Measurements from ENCODE around the gene SYT11.
A peak's percentile ranks its signal among the peaks of the same experiment; 100 is the strongest.

The SYT11 gene

DNA sequence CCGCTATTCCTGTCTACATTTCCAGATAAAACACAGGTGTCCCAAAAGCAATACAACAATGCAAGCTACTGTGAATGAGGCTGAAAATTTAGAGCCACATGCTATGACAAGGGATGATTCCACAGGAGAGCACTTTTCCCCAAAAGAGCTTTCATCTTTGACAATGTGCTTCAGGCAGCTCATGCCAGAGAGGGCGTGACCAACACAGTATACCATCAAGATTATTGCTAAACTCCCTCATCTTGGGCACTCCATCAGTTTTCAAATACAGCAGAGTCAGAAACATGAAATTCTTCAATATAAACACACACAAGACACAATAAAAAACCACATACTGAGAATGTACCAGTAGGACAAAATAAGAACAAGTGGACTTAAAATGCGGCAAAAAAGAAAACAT lies 9.0 kb upstream of the SYT11 start:
- no peak for DNase-seq
- Mint-ChIP-seq H3K4me1 (peaks cover 26 to 61% of the 10 kb centered on the region in 2 donors), H3K4me3 (no peak overlapping the region), H3K27me3 (no peaks in the 10 kb centered on the region), H3K27ac (peak overlapping the region; percentile 26), H3K9me3 (no peaks in the 10 kb centered on the region), H3K36me3 (peaks cover 46 to 53% of the 10 kb centered on the region in 2 donors)
- ATAC-seq (replicated peaks): no peak

- DNase-seq (no peak), ATAC-seq (replicated peaks) (no peak)
- Mint-ChIP-seq H3K4me3 (peak overlapping the region; percentile 98 to 100), H3K27me3 (peaks cover 0 to 5% of the 10 kb centered on the region in 2 donors), H3K27ac (peak overlapping the region; percentile 100), H3K9me3 (no peaks in the 10 kb centered on the region), H3K36me3 (peaks cover 24 to 28% of the 10 kb centered on the region in 2 donors), H3K4me1 (peaks cover 31 to 69% of the 10 kb centered on the region in 2 donors)
Measured at GRCh38 chr1:155856257-155856974, 3.0 kb upstream of the SYT11 start.

DNA sequence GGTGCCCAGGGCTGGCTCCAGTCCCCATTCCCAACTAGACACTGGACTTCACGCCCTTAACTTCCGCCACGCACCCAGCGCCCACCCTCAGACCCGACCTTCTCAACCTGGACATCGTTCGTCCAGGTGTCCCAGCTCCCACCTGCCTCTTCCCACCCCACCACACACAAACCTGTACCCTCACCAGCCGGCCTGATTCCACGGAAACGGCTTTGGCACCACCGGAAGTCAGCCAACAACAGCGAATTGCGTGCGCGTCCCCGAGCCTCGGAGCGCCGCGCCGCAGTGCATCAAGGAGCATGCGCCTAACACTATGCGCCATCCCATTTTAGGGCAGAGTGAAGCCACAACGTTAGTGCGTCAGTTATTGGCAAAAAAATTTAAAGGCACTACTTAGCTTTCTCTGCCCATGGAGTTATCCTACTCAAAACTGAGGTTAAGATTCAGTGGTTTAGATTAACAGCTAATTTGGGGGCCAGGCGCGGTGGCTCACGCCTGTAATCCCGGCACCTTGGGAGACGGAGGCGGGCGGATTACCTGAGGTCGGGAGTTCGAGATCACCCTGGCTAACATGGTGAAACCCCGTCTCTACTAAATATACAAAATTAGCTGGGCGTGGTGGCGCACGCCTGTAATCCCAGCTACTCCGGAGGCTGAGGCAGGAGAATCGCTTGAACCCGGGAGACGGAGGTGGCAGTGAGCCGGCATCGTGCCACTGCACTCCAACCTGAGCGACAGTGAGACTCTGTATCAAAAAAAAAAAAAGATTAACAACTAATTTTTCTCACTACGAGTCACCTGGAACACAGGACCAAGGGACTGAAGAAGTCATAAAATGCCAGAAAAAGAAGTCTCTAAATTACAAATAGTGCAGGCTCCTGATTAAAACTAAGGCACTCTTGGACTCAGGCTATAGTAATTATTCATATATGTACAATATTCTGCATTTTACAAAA lies 2.1 kb upstream of the SYT11 start, which contains the start of gene GON4L:
Gene GON4L, minus strand, starts transcription at position 240 of the 956 bp plus-strand sequence. CDS start 3,434 bp downstream, outside the sequence.
- Mint-ChIP-seq H3K36me3 (peaks cover 17 to 24% of the 10 kb centered on the region in 2 donors), H3K9me3 (no peaks in the 10 kb centered on the region), H3K4me3 (peak within 1 kb of the TSS; percentile 98 to 100), H3K4me1 (peaks cover 28 to 64% of the 10 kb centered on the region in 2 donors), H3K27me3 (peaks cover 4 to 9% of the 10 kb centered on the region in 2 donors), H3K27ac (peak within 1 kb of the TSS; percentile 100)
- DNase-seq (peak; percentile 84), ATAC-seq (replicated peaks) (peak; percentile 75 to 81)

DNA sequence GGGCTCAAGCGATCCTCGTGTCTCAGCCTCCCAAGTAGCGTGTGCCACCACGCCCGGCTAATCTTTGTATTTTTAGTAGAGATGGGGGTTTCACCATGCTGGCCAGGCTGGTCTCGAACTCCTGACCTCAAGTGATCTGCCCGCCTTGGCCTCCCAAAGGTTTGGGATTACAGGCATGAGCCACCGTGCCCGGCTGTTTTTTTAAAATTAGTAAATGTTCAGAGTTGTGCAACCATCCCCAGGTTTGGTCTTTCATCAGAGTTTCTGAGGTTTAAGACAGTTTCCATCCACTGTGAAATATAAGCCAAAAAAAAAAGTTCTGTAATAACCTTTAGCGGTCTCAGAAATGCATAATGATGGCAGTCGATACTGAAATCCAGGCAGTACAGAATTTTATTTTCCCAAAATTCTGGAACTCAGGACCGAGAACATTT lies 550 bp upstream of the SYT11 start:
- ATAC-seq (replicated peaks): peak; percentile 13 to 23
- peaks cover 7 to 16% of the 10 kb centered on the region in 2 donors for H3K36me3 Mint-ChIP-seq
- peak; percentile 15 for DNase-seq
- no peaks in the 10 kb centered on the region for H3K9me3 Mint-ChIP-seq
- H3K27me3 Mint-ChIP-seq: peaks cover 4 to 14% of the 10 kb centered on the region in 2 donors
- H3K4me1 Mint-ChIP-seq: peaks cover 23 to 54% of the 10 kb centered on the region in 2 donors
- peak overlapping the region; percentile 86 to 92 for H3K4me3 Mint-ChIP-seq
- peak overlapping the region; percentile 94 for H3K27ac Mint-ChIP-seq

DNA sequence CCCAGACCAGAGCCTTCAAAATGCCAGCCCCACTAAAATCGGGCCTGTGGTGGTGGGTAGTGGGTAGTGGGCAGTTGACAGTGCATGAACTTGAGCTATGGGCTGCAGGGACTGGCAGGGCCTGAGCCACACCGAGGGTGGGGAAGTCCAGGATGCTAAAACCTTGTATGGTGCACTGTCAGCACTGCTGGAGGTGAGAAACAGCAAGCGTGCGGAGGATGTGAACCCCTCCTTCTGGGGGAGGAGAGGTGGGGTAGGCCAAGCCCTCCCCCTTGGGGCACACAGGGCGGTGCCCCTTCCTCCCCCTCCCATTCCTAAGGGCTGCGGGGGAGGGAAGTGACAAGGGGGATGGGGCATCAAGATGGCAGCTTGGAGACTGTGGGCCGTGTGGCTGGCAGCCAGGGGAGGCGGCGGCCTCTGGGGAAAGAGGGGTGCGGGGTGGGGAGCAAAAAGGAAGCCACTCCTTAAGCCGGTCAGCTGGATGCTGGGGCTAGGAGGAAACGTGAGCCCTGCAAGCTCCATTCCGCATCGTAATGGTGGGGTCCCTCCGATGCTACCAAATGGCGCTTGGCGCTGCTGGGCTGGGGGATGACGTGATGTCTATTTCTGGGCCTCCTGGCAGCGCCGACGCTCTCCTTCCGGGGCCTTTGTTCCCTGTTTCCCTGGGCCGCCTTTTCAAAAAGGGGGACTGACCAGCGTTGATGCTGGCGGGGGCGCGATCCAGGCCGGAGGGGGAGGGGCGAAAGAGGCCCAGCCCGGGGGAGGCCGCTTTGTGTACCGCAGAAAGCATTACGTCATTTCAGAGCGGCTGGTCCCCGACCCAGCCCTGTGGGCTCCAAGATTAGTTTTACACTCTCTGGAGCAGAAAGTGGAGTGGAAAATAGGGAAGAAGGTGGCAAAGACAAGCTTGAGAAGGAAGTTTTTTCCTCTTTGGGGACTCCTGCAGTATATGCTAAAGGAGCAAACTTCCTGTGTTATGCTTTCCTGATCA lies 809 bp downstream of the SYT11 start:
- Mint-ChIP-seq H3K27me3 (peaks cover 4 to 14% of the 10 kb centered on the region in 2 donors), H3K4me1 (peaks cover 22 to 51% of the 10 kb centered on the region in 2 donors), H3K36me3 (peaks cover 4 to 13% of the 10 kb centered on the region in 2 donors), H3K27ac (peak overlapping the region; percentile 94), H3K9me3 (no peaks in the 10 kb centered on the region), H3K4me3 (peak overlapping the region; percentile 86 to 92)
- ATAC-seq (replicated peaks) (peak; percentile 48 to 49), DNase-seq (peak; percentile 60)

- Mint-ChIP-seq H3K36me3 (peaks cover 2 to 11% of the 10 kb centered on the region in 2 donors), H3K27ac (peak overlapping the region; percentile 94), H3K27me3 (peaks cover 4 to 14% of the 10 kb centered on the region in 2 donors), H3K9me3 (no peaks in the 10 kb centered on the region), H3K4me3 (peak overlapping the region; percentile 86 to 92), H3K4me1 (peaks cover 19 to 47% of the 10 kb centered on the region in 2 donors)
- DNase-seq (no peak), ATAC-seq (replicated peaks) (no peak)
Measured at GRCh38 chr1:155860970-155861510, 1.7 kb downstream of the SYT11 start.

- no peak for ATAC-seq (replicated peaks)
- Mint-ChIP-seq H3K27ac (no peak overlapping the region), H3K36me3 (peaks cover 2 to 10% of the 10 kb centered on the region in 2 donors), H3K9me3 (no peaks in the 10 kb centered on the region), H3K4me1 (peaks cover 16 to 40% of the 10 kb centered on the region in 2 donors), H3K4me3 (no peak overlapping the region), H3K27me3 (peaks cover 4 to 14% of the 10 kb centered on the region in 2 donors)
- DNase-seq: no peak
Measured at GRCh38 chr1:155861896-155862295, 2.5 kb downstream of the SYT11 start.

- Mint-ChIP-seq H3K4me3 (no peak overlapping the region), H3K27ac (no peak overlapping the region), H3K9me3 (no peaks in the 10 kb centered on the region), H3K27me3 (peaks cover 4 to 14% of the 10 kb centered on the region in 2 donors), H3K4me1 (peaks cover 11 to 19% of the 10 kb centered on the region in 2 donors), H3K36me3 (peaks cover 3 to 22% of the 10 kb centered on the region in 2 donors)
- DNase-seq (no peak), ATAC-seq (replicated peaks) (no peak)
Measured at GRCh38 chr1:155864393-155864792, 5.0 kb downstream of the SYT11 start.

GRCh38 chr1:155867766-155868165 lies 8.4 kb downstream of the SYT11 start:
- no peak for ATAC-seq (replicated peaks)
- Mint-ChIP-seq H3K27ac (no peak overlapping the region), H3K9me3 (no peaks in the 10 kb centered on the region), H3K27me3 (peaks cover 0 to under 1% of the 10 kb centered on the region in 2 donors), H3K4me1 (no peaks in the 10 kb centered on the region), H3K36me3 (peaks cover 10 to 27% of the 10 kb centered on the region in 2 donors), H3K4me3 (no peak overlapping the region)
- no peak for DNase-seq

GRCh38 chr1:155871390-155871789 lies 12.0 kb downstream of the SYT11 start:
- H3K4me3 Mint-ChIP-seq: no peak overlapping the region
- no peaks in the 10 kb centered on the region for H3K4me1 Mint-ChIP-seq
- ATAC-seq (replicated peaks): no peak
- H3K36me3 Mint-ChIP-seq: peaks cover 13 to 32% of the 10 kb centered on the region in 2 donors
- no peaks in the 10 kb centered on the region for H3K27me3 Mint-ChIP-seq
- no peak overlapping the region for H3K27ac Mint-ChIP-seq
- DNase-seq: no peak
- H3K9me3 Mint-ChIP-seq: no peaks in the 10 kb centered on the region

DNA sequence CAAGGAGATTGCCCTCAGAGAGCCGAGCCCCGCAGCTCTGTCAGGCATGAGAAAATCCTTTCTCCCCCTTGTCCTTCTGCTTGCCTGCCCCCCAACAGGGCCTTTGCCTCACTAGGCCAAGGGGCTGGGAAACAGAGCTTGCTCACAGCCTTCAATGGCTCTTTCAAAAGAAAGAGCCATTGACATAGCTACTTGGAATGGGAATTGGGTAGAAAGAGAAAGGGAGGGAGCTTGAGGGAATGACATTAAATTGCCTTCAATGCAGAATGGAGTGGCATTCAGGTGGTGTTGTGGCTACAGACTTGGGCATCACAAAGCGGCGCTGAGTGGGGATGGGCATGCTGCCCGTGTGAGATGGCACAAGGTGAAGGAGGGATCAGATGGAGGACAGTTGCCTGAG lies 13.2 kb downstream of the SYT11 start:
- Mint-ChIP-seq H3K27me3 (no peaks in the 10 kb centered on the region), H3K36me3 (peaks cover 16 to 31% of the 10 kb centered on the region in 2 donors), H3K27ac (no peak overlapping the region), H3K4me3 (no peak overlapping the region), H3K4me1 (no peaks in the 10 kb centered on the region), H3K9me3 (no peaks in the 10 kb centered on the region)
- no peak for ATAC-seq (replicated peaks)
- DNase-seq: no peak

GRCh38 chr1:155873860-155874259 lies 14.5 kb downstream of the SYT11 start:
- no peaks in the 10 kb centered on the region for H3K4me1 Mint-ChIP-seq
- DNase-seq: no peak
- ATAC-seq (replicated peaks): no peak
- H3K4me3 Mint-ChIP-seq: no peak overlapping the region
- peaks cover 14 to 27% of the 10 kb centered on the region in 2 donors for H3K36me3 Mint-ChIP-seq
- no peaks in the 10 kb centered on the region for H3K9me3 Mint-ChIP-seq
- no peaks in the 10 kb centered on the region for H3K27me3 Mint-ChIP-seq
- H3K27ac Mint-ChIP-seq: no peak overlapping the region

DNA sequence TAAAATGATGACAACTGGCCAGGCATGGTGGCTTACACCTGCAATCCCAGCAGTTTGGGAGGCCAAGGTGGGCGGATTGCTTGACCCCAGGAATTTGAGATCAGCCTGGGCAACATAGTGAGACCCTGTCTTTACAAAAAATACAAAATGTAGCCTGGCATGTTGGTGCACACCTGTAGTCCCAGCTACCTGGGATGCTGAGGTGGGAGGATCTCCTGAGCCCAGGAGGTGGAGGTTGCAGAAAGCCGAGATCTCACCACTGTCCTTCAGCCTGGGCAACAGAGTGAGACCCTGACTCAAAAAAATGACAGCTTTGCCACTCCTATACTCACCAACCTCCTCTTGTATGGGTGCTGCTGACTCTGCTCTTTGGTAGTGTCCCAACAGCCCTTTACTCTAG lies 18.6 kb downstream of the SYT11 start:
- ATAC-seq (replicated peaks): no peak
- no peak overlapping the region for H3K27ac Mint-ChIP-seq

More for the DNA sequence above, 18.6 kb downstream of the SYT11 start:
- peaks cover 9 to 18% of the 10 kb centered on the region in 2 donors for H3K4me1 Mint-ChIP-seq
- no peaks in the 10 kb centered on the region for H3K27me3 Mint-ChIP-seq
- H3K4me3 Mint-ChIP-seq: no peak overlapping the region
- no peaks in the 10 kb centered on the region for H3K9me3 Mint-ChIP-seq
- DNase-seq: no peak
- H3K36me3 Mint-ChIP-seq: peaks cover 15 to 31% of the 10 kb centered on the region in 2 donors
